ENCODE data around the gene PAEP. TPM values are rescaled to one million over a fixed set of nuclear protein-coding genes. Genes with fewer than 3 reads are reported as not detected.

PAEP gene
- total RNA-seq, 1 donor from 2014 or later: 0.39 TPM

DNA sequence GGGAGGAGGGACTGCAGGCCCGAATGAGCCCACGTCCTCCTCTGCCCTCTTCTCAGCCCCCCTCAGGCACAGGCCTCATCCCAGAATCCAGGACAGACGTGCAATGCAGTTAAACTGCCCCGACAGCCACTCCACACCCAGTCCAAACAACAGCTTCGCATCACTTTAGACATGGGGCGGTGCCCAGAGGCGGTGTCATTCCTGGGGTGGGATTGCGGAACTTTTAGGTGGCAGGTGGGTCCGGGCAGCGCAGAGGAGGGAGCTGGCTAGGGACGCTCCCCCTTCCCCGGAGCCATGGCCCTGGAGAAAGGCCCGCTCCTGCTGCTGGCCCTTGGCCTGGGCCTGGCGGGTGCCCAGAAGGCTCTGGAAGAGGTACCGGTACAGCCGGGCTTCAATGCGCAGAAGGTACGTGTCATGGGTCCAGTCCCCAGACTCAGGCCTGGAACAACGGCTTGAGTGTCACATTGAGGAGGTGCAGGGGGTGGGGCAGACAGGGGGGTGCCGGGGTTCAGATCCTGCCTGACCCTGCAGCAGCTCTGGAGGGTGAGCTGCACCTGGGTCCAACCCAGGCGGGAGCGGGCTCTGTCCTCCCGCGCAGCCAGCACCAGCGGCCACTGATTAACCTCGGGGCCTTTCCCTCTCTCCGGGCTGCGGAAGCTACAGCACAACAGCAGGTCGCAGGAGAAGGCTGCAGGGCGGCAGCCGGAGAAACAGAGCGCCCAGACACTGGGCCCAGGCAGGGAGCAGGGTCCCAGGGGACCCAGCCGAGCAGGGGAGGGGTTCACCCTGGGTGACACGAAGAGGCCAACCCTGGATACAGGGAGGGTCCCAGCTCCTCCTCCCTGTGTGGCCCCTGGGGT is 52.6 kb downstream of the PAEP start:
- no peaks in the 10 kb centered on the region for H3K79me2 ChIP-seq (ENCODE audit: insufficient read depth, low read length)
- H3K36me3 ChIP-seq (ENCODE audit: insufficient read depth, low read length): no peaks in the 10 kb centered on the region
- no peaks in the 10 kb centered on the region for H3K4me1 ChIP-seq (ENCODE audit: insufficient read depth, low read length)
- H3K4me2 ChIP-seq (ENCODE audit: low read length): no peak overlapping the region
- H3K9ac ChIP-seq (ENCODE audit: low read length): no peak overlapping the region
- no peaks in the 10 kb centered on the region for H4K20me1 ChIP-seq (ENCODE audit: insufficient read depth, low read length)
- TF ChIP-seq EZH2 (IDR thresholded peaks at IDR 0.05; ENCODE audit: insufficient read depth, low read length) (no peak), CTCF (IDR thresholded peaks at IDR 0.05; ENCODE audit: insufficient read depth, low read depth, low read length) (no peak)
- H3K36me3 Mint-ChIP-seq (ENCODE audit: low read depth, unreplicated experiment): no peaks in the 10 kb centered on the region
- H3K9me3 ChIP-seq (ENCODE audit: insufficient read depth, low read depth, low read length): no peaks in the 10 kb centered on the region
- no peak overlapping the region for H3K4me3 Mint-ChIP-seq (ENCODE audit: unreplicated experiment)
- no peaks in the 10 kb centered on the region for H3K27me3 ChIP-seq (ENCODE audit: insufficient read depth, low read length)
- no peak overlapping the region for H2AFZ ChIP-seq (ENCODE audit: low read depth, low read length)
- FAIRE-seq (no peak), DNase-seq (ENCODE audit: low read depth) (no peak)
- H3K9me3 Mint-ChIP-seq (ENCODE audit: unreplicated experiment): peaks cover 7% of the 10 kb centered on the region
- H3K27me3 Mint-ChIP-seq (ENCODE audit: low read depth, unreplicated experiment): peaks cover 30% of the 10 kb centered on the region
- no peaks in the 10 kb centered on the region for H3K4me1 Mint-ChIP-seq (ENCODE audit: low read depth, unreplicated experiment)
- no peak overlapping the region for H3K27ac ChIP-seq (ENCODE audit: low read depth, low read length)
- no peak overlapping the region for H3K27ac Mint-ChIP-seq (ENCODE audit: unreplicated experiment)
- H3K4me3 ChIP-seq (ENCODE audit: insufficient read depth, low read depth, low read length): no peak overlapping the region

DNA sequence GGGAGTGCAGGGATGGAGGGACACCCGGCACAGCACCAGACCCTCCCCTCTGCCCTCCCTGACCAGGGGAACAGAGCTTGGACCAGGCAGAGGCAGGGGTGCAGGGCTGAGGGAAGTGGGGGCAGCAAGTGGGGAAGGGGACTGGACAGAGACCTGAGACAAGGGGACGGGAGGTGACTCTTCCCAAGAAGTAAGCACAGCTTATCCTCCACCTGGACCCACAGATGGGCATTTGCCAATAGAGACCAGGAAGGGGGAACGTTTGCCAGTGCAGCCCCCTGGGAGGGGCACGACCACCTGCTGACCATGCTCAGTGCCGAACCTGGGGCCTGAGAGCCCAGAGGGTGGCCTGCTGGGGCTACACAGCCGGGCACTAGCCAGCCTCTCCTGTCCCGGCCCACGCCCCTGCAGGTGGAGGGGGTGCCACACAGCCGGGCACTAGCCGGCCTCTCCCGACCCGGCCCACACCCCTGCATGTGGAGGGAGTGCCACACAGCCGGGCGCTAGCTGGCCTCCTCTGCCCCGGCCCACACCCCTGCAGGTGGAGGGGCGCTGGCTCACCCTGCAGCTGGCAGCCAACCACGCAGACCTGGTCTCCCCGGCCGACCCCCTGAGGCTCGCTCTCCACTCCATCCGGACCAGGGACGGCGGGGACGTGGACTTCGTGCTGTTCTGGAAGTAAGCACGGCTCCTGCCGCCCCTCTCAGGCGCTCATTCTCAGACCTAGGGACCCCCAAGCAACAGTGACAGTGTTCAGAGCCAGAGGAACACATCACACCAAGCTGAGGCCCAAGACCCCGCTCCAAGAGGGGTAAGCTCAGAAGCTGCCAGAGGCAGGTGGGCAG is 53.5 kb downstream of the PAEP start:
- Histone ChIP-seq H3K36me3 (ENCODE audit: insufficient read depth, low read length) (no peaks in the 10 kb centered on the region), H3K79me2 (ENCODE audit: insufficient read depth, low read length) (no peaks in the 10 kb centered on the region), H3K9ac (ENCODE audit: low read length) (no peak overlapping the region), H3K4me3 (ENCODE audit: insufficient read depth, low read depth, low read length) (no peak overlapping the region), H3K9me3 (ENCODE audit: insufficient read depth, low read depth, low read length) (no peaks in the 10 kb centered on the region), H3K27me3 (ENCODE audit: insufficient read depth, low read length) (no peaks in the 10 kb centered on the region), H3K4me1 (ENCODE audit: insufficient read depth, low read length) (no peaks in the 10 kb centered on the region), H3K27ac (ENCODE audit: low read depth, low read length) (no peak overlapping the region), H2AFZ (ENCODE audit: low read depth, low read length) (no peak overlapping the region), H3K4me2 (ENCODE audit: low read length) (no peak overlapping the region), H4K20me1 (ENCODE audit: insufficient read depth, low read length) (no peaks in the 10 kb centered on the region)
- DNase-seq (ENCODE audit: low read depth) (no peak), FAIRE-seq (no peak)
- Mint-ChIP-seq H3K36me3 (ENCODE audit: low read depth, unreplicated experiment) (no peaks in the 10 kb centered on the region), H3K4me1 (ENCODE audit: low read depth, unreplicated experiment) (no peaks in the 10 kb centered on the region), H3K27ac (ENCODE audit: unreplicated experiment) (no peak overlapping the region), H3K9me3 (ENCODE audit: unreplicated experiment) (peaks cover 3% of the 10 kb centered on the region), H3K27me3 (ENCODE audit: low read depth, unreplicated experiment) (peaks cover 24% of the 10 kb centered on the region), H3K4me3 (ENCODE audit: unreplicated experiment) (no peak overlapping the region)
- TF ChIP-seq CTCF (IDR thresholded peaks at IDR 0.05; ENCODE audit: insufficient read depth, low read depth, low read length) (no peak), EZH2 (IDR thresholded peaks at IDR 0.05; ENCODE audit: insufficient read depth, low read length) (no peak)

Measured in astrocyte (in vitro differentiated cells and primary cell).